Measurements from ENCODE around the gene FTSJ3.

- TF ChIP-seq CTCF (IDR thresholded peaks at IDR 0.05) = no peak
- TF ChIP-seq POLR2A (IDR thresholded peaks at IDR 0.05) = no peak
These were observed 10.6 kb upstream of the FTSJ3 start for GRCh38 chr17:63837962-63838600.
